Peyer's patch (tissue), 4 donors: ENCODE data around the gene NOS1.

Experiments
- POLR2A ChIP-seq, 2 donors: fragments of 450-650 bp; IDR thresholded peaks; one replicate each; pipeline ENCODE4 v1.5.1; 2017; ENCODE audit warnings: antibody characterized with exemption in 2 of 2, mild to moderate bottlenecking in 2 of 2, moderate library complexity in 2 of 2
- TF ChIP-seq, protein P1 (sequence below), 6 experiments: fragments of 450-650 bp in 4 of 6; fragments of 200-600 bp in 2 of 6; sonication (generic) in 1 of 6; IDR thresholded peaks; one replicate each; pipeline ENCODE4 v1.5.1; 2017 to 2019; ENCODE audit warnings: antibody characterized with exemption in 6 of 6, mild to moderate bottlenecking in 3 of 6, moderate library complexity in 1 of 6

DNA sequence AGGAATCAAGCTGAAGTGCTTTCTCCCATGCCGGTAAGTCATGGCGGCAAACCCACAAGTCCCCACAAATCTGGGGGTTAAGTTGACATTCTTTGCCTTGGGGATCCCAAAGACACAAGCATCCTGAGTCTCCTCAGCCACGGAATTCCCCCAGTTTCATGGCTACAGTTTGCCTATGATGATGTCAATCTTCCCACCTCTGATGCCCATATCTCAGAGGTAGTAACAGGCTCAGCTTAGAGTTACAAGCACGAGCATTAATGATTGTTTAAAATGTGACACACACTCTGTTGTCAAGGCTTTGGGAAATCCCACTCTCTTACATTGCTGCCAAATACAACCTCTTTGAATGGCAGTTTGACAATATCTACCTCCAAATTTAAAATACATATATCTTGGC is 22.3 kb downstream of the NOS1 start:
- TF ChIP-seq, protein P1, sequence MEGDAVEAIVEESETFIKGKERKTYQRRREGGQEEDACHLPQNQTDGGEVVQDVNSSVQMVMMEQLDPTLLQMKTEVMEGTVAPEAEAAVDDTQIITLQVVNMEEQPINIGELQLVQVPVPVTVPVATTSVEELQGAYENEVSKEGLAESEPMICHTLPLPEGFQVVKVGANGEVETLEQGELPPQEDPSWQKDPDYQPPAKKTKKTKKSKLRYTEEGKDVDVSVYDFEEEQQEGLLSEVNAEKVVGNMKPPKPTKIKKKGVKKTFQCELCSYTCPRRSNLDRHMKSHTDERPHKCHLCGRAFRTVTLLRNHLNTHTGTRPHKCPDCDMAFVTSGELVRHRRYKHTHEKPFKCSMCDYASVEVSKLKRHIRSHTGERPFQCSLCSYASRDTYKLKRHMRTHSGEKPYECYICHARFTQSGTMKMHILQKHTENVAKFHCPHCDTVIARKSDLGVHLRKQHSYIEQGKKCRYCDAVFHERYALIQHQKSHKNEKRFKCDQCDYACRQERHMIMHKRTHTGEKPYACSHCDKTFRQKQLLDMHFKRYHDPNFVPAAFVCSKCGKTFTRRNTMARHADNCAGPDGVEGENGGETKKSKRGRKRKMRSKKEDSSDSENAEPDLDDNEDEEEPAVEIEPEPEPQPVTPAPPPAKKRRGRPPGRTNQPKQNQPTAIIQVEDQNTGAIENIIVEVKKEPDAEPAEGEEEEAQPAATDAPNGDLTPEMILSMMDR (IDR thresholded peaks at IDR 0.05): no peak
- TF ChIP-seq POLR2A (IDR thresholded peaks at IDR 0.05): no peak
